Measurements from ENCODE around the gene YJEFN3. TPM values are rescaled to one million over a fixed set of nuclear protein-coding genes. Genes with fewer than 3 reads are reported as not detected.

YJEFN3 gene
- polyA plus RNA-seq, 3 donors: 2.3 TPM; not detected in 2

DNA sequence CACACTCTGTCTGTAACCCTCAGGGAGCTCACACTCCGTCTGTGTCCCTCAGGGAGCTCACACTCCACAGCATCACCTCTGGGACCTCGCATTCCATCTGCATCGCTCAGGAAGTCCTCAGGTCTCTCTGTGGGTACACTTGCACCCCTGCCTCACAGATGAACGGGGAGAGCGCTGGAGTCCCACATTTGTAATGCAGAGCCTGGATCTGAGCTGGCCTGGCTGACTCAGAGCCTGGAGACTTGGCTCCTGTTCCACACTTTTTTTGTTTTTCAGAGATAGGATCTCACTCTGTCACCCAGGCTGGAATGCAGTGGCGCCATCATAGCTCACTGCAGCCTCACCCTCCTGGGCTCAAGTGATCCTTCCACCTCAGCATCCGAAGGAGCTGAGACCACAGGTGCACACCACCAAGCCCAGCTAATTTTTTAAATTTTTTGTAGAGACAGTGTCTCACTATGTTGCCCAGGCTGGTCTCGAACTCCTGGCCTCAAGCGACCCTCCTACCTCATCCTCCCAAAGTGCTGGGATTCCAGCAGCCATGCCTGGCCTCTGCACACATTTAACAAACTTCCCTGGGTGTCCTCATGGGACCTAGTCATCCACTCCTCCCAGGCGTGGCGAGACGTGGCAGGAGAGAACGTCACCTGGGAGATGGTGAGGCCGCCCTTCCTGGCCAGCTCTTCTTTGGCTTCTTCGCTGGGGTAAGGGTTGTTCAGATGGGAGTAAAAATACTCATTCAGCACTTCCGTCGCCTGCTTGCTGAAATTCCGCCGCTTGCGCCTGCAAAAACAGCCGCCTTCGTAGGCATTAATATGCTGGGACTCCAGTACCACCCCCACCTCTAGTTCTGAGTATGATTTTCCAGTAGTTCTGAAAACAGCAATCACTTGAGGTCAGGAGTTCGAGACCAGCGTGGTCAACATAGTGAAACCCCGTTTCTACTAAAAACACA is 40.4 kb downstream of the YJEFN3 start:
- H2AFZ ChIP-seq (ENCODE audit: insufficient read depth, low read depth, low read length, poor library complexity, severe bottlenecking): no peak overlapping the region
- H3K79me2 ChIP-seq (ENCODE audit: insufficient read depth, low read length): no peaks in the 10 kb centered on the region
- no peaks in the 10 kb centered on the region for H3K4me1 ChIP-seq (ENCODE audit: control insufficient read depth in 1 of 2, insufficient read depth in 2 of 2, low read length in 2 of 2)
- no peaks in the 10 kb centered on the region for H3K4me1 Mint-ChIP-seq
- WGBS (ENCODE audit: insufficient coverage): 98% methylated on average over 7 of the region's 25 CpGs
- H3K27me3 ChIP-seq (ENCODE audit: control insufficient read depth in 2 of 2, insufficient read depth in 2 of 2, low read length in 2 of 2): no peaks in the 10 kb centered on the region
- TF ChIP-seq CTCF (IDR thresholded peaks at IDR 0.05): no peak
- H3K9ac ChIP-seq (ENCODE audit: insufficient read depth, low read length, poor library complexity, severe bottlenecking): no peak overlapping the region
- no peak overlapping the region for H3K4me2 ChIP-seq (replicated peaks; ENCODE audit: extremely low read depth, low read length, poor library complexity, severe bottlenecking)
- no peak overlapping the region for H3K27ac ChIP-seq (ENCODE audit: low read depth in 1 of 2, low read length in 2 of 2)
- H3K9me3 Mint-ChIP-seq: peaks cover 0 to 3% (median 0%) of the 10 kb centered on the region in 7 donors
- H4K20me1 ChIP-seq (ENCODE audit: insufficient read depth, low read length): no peaks in the 10 kb centered on the region
- H3K36me3 Mint-ChIP-seq: no peaks in the 10 kb centered on the region
- no peak overlapping the region for H3K4me3 ChIP-seq (replicated peaks in 1 of 3; ENCODE audit: low read depth in 2 of 3, low read length in 3 of 3)
- no peak for DNase-seq
- intact Hi-C loops (cut with micrococcal nuclease): no loop called here
- H3K4me3 Mint-ChIP-seq: no peak overlapping the region
- H3K27me3 Mint-ChIP-seq (ENCODE audit: low read depth in 3 of 3): peaks cover 0 to 5% (median 2%) of the 10 kb centered on the region in 3 donors
- H3K9me3 ChIP-seq (replicated peaks in 1 of 2; ENCODE audit: control insufficient read depth in 1 of 2, insufficient read depth in 1 of 2, low read length in 2 of 2): no peaks in the 10 kb centered on the region
- no peak overlapping the region for H3K27ac Mint-ChIP-seq
- no peaks in the 10 kb centered on the region for H3K36me3 ChIP-seq (replicated peaks in 1 of 2; ENCODE audit: control insufficient read depth in 1 of 2, insufficient read depth in 2 of 2, low read length in 2 of 2)

GRCh38 chr19:19570571-19570970 is 41.9 kb downstream of the YJEFN3 start:
- WGBS (ENCODE audit: insufficient coverage): 95% methylated on average over 7 of the region's 10 CpGs
- no peak overlapping the region for H3K4me3 Mint-ChIP-seq
- Histone ChIP-seq H3K79me2 (ENCODE audit: insufficient read depth, low read length) (no peaks in the 10 kb centered on the region), H3K9ac (ENCODE audit: insufficient read depth, low read length, poor library complexity, severe bottlenecking) (no peak overlapping the region), H2AFZ (ENCODE audit: insufficient read depth, low read depth, low read length, poor library complexity, severe bottlenecking) (no peak overlapping the region), H3K27me3 (ENCODE audit: control insufficient read depth in 2 of 2, insufficient read depth in 2 of 2, low read length in 2 of 2) (no peaks in the 10 kb centered on the region), H3K9me3 (replicated peaks in 1 of 2; ENCODE audit: control insufficient read depth in 1 of 2, insufficient read depth in 1 of 2, low read length in 2 of 2) (no peaks in the 10 kb centered on the region), H3K36me3 (replicated peaks in 1 of 2; ENCODE audit: control insufficient read depth in 1 of 2, insufficient read depth in 2 of 2, low read length in 2 of 2) (no peaks in the 10 kb centered on the region), H3K4me3 (replicated peaks in 1 of 3; ENCODE audit: low read depth in 2 of 3, low read length in 3 of 3) (no peak overlapping the region), H3K4me2 (replicated peaks; ENCODE audit: extremely low read depth, low read length, poor library complexity, severe bottlenecking) (no peak overlapping the region), H3K4me1 (ENCODE audit: control insufficient read depth in 1 of 2, insufficient read depth in 2 of 2, low read length in 2 of 2) (no peaks in the 10 kb centered on the region), H3K27ac (ENCODE audit: low read depth in 1 of 2, low read length in 2 of 2) (no peak overlapping the region), H4K20me1 (ENCODE audit: insufficient read depth, low read length) (no peaks in the 10 kb centered on the region)
- H3K27me3 Mint-ChIP-seq (ENCODE audit: low read depth in 3 of 3): peaks cover 0 to 5% (median 2%) of the 10 kb centered on the region in 3 donors
- H3K36me3 Mint-ChIP-seq: no peaks in the 10 kb centered on the region
- intact Hi-C loops (cut with micrococcal nuclease): no loop called here
- no peak for TF ChIP-seq CTCF (IDR thresholded peaks at IDR 0.05)
- peak overlapping the region in 1 of 7 donors; percentile 58 for H3K27ac Mint-ChIP-seq
- H3K9me3 Mint-ChIP-seq: peaks cover 0 to 3% (median 0%) of the 10 kb centered on the region in 7 donors
- DNase-seq: no peak
- no peaks in the 10 kb centered on the region for H3K4me1 Mint-ChIP-seq
